GM10248 (cell line): ENCODE measurements around the gene ASMTL.

Source experiments
- CTCF ChIA-PET: fragments of 300-600 bp; sonication (Branson Sonifier 250); formaldehyde crosslinking; extraction: SDS; loops from one replicate; lab custom pipeline; 2021; ENCODE audit warnings: antibody characterized with exemption; lab: Yijun Ruan, JAX
- POLR2A ChIA-PET: fragments of 350-650 bp; sonication (Branson Sonifier 250); formaldehyde crosslinking; extraction: SDS; loops from one replicate; lab custom pipeline; 2020; ENCODE audit warnings: antibody characterized with exemption; lab: Yijun Ruan, JAX
- DNase-seq: peaks from one replicate; pipeline ENCODE4 v3.0.0; 2012; ENCODE audit errors: extremely low spot score
- TF ChIP-seq, protein P1 (sequence below): IDR thresholded peaks from 2 replicates; pipeline ENCODE4 v1.5.1; 2012; ENCODE audit warnings: mild to moderate bottlenecking, low read depth; ENCODE audit errors: extremely low read depth, missing control alignments, control extremely low read depth

Gene ASMTL

DNA sequence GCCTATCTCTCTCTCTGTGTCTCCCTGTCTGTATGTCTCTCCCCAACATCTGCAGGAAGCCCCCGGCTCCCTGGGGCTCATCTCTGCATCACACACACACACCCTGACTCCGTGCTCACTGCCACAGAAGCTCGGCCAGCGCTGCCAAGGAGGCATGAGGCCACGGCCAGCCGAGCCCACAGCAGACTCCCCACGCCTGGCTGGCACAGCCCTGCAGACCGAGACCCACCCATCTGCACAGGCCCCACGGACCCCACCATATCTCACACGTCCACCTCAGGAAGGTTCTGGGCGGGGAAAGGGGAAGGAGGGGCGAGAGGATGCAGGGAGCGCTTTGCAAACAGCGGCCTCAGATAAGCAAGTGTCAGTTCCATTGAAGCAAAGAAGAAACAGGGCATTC is 32.3 kb downstream of the ASMTL start:
- TF ChIP-seq, protein P1, sequence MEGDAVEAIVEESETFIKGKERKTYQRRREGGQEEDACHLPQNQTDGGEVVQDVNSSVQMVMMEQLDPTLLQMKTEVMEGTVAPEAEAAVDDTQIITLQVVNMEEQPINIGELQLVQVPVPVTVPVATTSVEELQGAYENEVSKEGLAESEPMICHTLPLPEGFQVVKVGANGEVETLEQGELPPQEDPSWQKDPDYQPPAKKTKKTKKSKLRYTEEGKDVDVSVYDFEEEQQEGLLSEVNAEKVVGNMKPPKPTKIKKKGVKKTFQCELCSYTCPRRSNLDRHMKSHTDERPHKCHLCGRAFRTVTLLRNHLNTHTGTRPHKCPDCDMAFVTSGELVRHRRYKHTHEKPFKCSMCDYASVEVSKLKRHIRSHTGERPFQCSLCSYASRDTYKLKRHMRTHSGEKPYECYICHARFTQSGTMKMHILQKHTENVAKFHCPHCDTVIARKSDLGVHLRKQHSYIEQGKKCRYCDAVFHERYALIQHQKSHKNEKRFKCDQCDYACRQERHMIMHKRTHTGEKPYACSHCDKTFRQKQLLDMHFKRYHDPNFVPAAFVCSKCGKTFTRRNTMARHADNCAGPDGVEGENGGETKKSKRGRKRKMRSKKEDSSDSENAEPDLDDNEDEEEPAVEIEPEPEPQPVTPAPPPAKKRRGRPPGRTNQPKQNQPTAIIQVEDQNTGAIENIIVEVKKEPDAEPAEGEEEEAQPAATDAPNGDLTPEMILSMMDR, result no peak

DNA sequence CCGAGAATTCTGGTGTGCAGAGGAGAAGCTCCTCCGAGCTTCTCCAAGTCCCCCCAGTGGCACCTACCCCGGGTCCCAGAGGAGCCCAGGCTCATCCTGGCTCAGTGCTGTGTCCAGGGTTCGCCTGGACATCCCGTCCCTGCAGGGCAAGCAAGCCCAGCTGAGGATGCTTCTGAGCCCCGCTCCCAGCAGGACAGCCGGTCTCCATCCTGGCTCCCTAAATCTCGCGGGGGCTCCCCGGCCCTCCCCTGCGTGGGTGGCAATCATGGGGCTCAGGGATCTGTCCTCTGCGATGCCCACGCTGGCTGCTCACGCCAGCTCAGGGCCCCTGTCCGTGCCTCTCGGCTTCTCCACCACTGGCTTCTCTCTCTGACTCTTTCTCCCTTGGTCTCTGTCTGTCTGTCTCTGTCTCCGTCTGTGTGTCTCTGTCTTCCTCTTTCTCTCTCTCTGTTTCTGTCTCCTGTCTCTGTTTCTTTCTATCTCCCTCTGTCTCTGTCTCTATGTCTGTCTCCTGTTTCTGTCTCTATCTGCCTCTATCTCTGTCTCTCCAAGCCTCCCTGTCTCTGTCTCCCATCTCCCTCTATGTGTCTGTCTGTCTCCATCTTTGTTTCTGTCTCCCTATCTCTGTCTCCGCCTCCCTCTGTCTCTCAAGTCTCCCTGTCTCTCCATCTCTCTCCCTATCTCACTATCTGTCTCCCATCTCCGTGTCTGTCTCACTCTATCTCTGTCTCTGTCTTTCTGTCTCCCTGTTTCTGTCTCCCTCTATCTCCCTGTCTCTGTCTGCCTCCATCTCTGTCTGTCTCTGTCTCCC is 33.0 kb downstream of the ASMTL start:
- TF ChIP-seq, protein P1, result no peak
- ChIA-PET POLR2A (no interaction called here), CTCF (no interaction called here)
- DNase-seq, result no peak

More for the DNA sequence above, 32.3 kb downstream of the ASMTL start:
- ChIA-PET POLR2A (no interaction called here), CTCF (no interaction called here)
- DNase-seq, result no peak

- ChIA-PET CTCF (no interaction called here), POLR2A (no interaction called here)
- TF ChIP-seq, protein P1, result no peak
- no peak for DNase-seq
Observed at GRCh38 chrX:1418901-1419544, 33.7 kb downstream of the ASMTL start.

GRCh38 chrX:1417921-1418771 is 34.6 kb downstream of the ASMTL start:
- ChIA-PET POLR2A (no interaction called here), CTCF (no interaction called here)
- TF ChIP-seq, protein P1, result no peak
- no peak for DNase-seq

- ChIA-PET POLR2A (no interaction called here), CTCF (no interaction called here)
- TF ChIP-seq, protein P1, result no peak
- no peak for DNase-seq
Observed at GRCh38 chrX:1416965-1417760, 35.5 kb downstream of the ASMTL start.
